ENCODE measurements around the gene CLK2. TPM values are rescaled to one million over a fixed set of nuclear protein-coding genes. Genes with fewer than 3 reads are reported as not detected.

The CLK2 gene
- total and polyA plus RNA-seq, 2 of the 13 experiments (the other 11 are each of a cell fraction or from before 2014, with no cell fraction given), result 20.1 to 73.5 TPM

GRCh38 chr1:155300553-155301329, 27.4 kb upstream of the CLK2 start (continued):
- TF ChIP-seq USF2 (IDR thresholded peaks at IDR 0.05; ENCODE audit: low read depth, low read length), result no peak
- TF ChIP-seq USF2 (CRISPR knock-in tag; IDR thresholded peaks at IDR 0.05; ENCODE audit: borderline replicate concordance), result no peak
- peak; percentile 60 for TF ChIP-seq SIX4 (CRISPR knock-in tag; IDR thresholded peaks at IDR 0.05)
- peak; percentile 89 for TF ChIP-seq MIXL1 (CRISPR knock-in tag; IDR thresholded peaks at IDR 0.05)
- TF ChIP-seq ZNF530 (CRISPR knock-in tag; IDR thresholded peaks at IDR 0.05; ENCODE audit: low read depth), result no peak
- TF ChIP-seq ZNF687 (CRISPR knock-in tag; IDR thresholded peaks at IDR 0.05), result peak; percentile 99
- peak; percentile 84 for TF ChIP-seq SMAD3 (CRISPR knock-in tag; IDR thresholded peaks at IDR 0.05)
- peak; percentile 92; the same call in 1 of the 2 replicates for TF ChIP-seq ZNF431 (CRISPR knock-in tag; IDR thresholded peaks at IDR 0.05; ENCODE audit: borderline replicate concordance, low read depth)
- peak; percentile 64; the same call in 1 of the 2 replicates for TF ChIP-seq PAX8 (CRISPR knock-in tag; IDR thresholded peaks at IDR 0.05; ENCODE audit: borderline replicate concordance)
- TF ChIP-seq UBTF (CRISPR knock-in tag; IDR thresholded peaks at IDR 0.05), result peak; percentile 82
- peak; percentile 86 for TF ChIP-seq RNF2 (conservative IDR thresholded peaks at IDR 0.05; ENCODE audit: low read depth)
- no peak; the same call in none of the 2 replicates for TF ChIP-seq ZFP90 (CRISPR knock-in tag; IDR thresholded peaks at IDR 0.05; ENCODE audit: borderline replicate concordance)
- TF ChIP-seq HMG20B (CRISPR knock-in tag; conservative IDR thresholded peaks at IDR 0.05), result peak; percentile 54; the same call in 1 of the 2 replicates
- TF ChIP-seq TRIM24 (CRISPR knock-in tag; IDR thresholded peaks at IDR 0.05), result no peak
- no peak for TF ChIP-seq ZNF138 (CRISPR knock-in tag; IDR thresholded peaks at IDR 0.05; ENCODE audit: low read depth)
- no peak for TF ChIP-seq ZNF576 (CRISPR knock-in tag; IDR thresholded peaks at IDR 0.05)
- no peak for TF ChIP-seq ZFP36 (IDR thresholded peaks at IDR 0.05; ENCODE audit: borderline replicate concordance, low read depth, low read length, partially characterized antibody)
- peak; percentile 56; the same call in 1 of the 2 replicates for TF ChIP-seq FUBP1 (CRISPR knock-in tag; IDR thresholded peaks at IDR 0.05; ENCODE audit: borderline replicate concordance)

All from HepG2 (cell line).